PC-3 (cell line): ENCODE results near the gene SDF2L1.

Experiments used
- EZH2 ChIP-seq: fragments of 300-600 bp; sonication (generic); IDR thresholded peaks from one replicate; pipeline ENCODE4 v1.6.1; 2017; ENCODE audit warnings: antibody characterized with exemption, mild to moderate bottlenecking, low read length; ENCODE audit not compliant: unreplicated experiment
- EZH2phosphoT487 ChIP-seq: fragments of 300-600 bp; sonication (generic); IDR thresholded peaks from 2 replicates; pipeline ENCODE4 v1.6.1; 2018; ENCODE audit warnings: mild to moderate bottlenecking, antibody characterized with exemption, low read length, borderline replicate concordance
- TF ChIP-seq, protein P1 (sequence below): fragments of 300-600 bp; sonication (generic); conservative IDR thresholded peaks from 2 replicates; pipeline ENCODE4 v1.5.1; 2017; ENCODE audit warnings: antibody characterized with exemption, low read depth, mild to moderate bottlenecking, low read length

- TF ChIP-seq, protein P1, sequence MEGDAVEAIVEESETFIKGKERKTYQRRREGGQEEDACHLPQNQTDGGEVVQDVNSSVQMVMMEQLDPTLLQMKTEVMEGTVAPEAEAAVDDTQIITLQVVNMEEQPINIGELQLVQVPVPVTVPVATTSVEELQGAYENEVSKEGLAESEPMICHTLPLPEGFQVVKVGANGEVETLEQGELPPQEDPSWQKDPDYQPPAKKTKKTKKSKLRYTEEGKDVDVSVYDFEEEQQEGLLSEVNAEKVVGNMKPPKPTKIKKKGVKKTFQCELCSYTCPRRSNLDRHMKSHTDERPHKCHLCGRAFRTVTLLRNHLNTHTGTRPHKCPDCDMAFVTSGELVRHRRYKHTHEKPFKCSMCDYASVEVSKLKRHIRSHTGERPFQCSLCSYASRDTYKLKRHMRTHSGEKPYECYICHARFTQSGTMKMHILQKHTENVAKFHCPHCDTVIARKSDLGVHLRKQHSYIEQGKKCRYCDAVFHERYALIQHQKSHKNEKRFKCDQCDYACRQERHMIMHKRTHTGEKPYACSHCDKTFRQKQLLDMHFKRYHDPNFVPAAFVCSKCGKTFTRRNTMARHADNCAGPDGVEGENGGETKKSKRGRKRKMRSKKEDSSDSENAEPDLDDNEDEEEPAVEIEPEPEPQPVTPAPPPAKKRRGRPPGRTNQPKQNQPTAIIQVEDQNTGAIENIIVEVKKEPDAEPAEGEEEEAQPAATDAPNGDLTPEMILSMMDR = no peak
- TF ChIP-seq EZH2 (no peak), EZH2phosphoT487 (no peak)
These were observed 30.7 kb upstream of the SDF2L1 start for GRCh38 chr22:21611210-21611977.
